B cell (primary cell): ENCODE results near the gene CACNB4. TPM values are rescaled to one million over a fixed set of nuclear protein-coding genes. Genes with fewer than 3 reads are reported as not detected.
"Not testable (repeated sequence)": the region's sequence is repeated elsewhere in the genome, so short reads cannot be mapped to it uniquely, and the experiment has no call there.

ENCODE experiments used
- ATAC-seq: fragments of 200-7000 bp; cut with Tn5 transposase; one replicate; pipeline ENCODE4 v1.10.0; 2021; ENCODE audit warnings: low read depth, mild to moderate bottlenecking, moderate number of reproducible peaks, moderate library complexity
- CTCF ChIA-PET: fragments of 350-600 bp; sonication (Branson Sonifier 250); formaldehyde crosslinking; loops from one replicate; lab custom pipeline; 2021; ENCODE audit warnings: antibody characterized with exemption, inconsistent platforms; lab: Charles Lee
- POLR2A ChIA-PET: fragments of 350-600 bp; sonication (Branson Sonifier 250); formaldehyde crosslinking; loops from one replicate; lab custom pipeline; 2021; ENCODE audit warnings: antibody characterized with exemption; lab: Charles Lee
- DNase-seq: peaks from one replicate; pipeline ENCODE4 v3.0.0; 2013
- H2AFZ ChIP-seq: 2 replicates; pipeline ENCODE4 v1.6.1; 2012; ENCODE audit warnings: mild to moderate bottlenecking, low read depth, low read length; ENCODE audit not compliant: insufficient read depth, poor library complexity, severe bottlenecking
- H3K27ac ChIP-seq, 2 donors: 1 replicate in 1 of 2; 2 replicates in 1 of 2; pipeline ENCODE4 v1.5.1; 2012 to 2013; ENCODE audit warnings: low read length in 2 of 2, mild to moderate bottlenecking in 2 of 2, moderate library complexity in 1 of 2
- H3K27me3 ChIP-seq, 4 experiments: fragments of 200-600 bp in 1 of 4; sonication (generic) in 1 of 4; replicated peaks in 1 of 4; 1 replicate in 2 of 4; 2 replicates in 2 of 4; pipeline versions ENCODE4 v1.6.1 to v1.7.0; 2013 to 2016; ENCODE audit warnings: low read length in 3 of 4, mild to moderate bottlenecking in 2 of 4, mixed read lengths in 1 of 4, moderate library complexity in 1 of 4; ENCODE audit not compliant: insufficient read depth in 4 of 4, control insufficient read depth in 3 of 4; ENCODE audit errors: control extremely low read depth in 1 of 4
- H3K36me3 ChIP-seq, 2 experiments: replicated peaks in 1 of 2; 1 replicate in 1 of 2; 2 replicates in 1 of 2; pipeline versions ENCODE4 v1.6.1 to v1.7.1; 2013; ENCODE audit warnings: low read length in 1 of 2; ENCODE audit not compliant: insufficient read depth in 2 of 2, control insufficient read depth in 1 of 2; ENCODE audit errors: control extremely low read depth in 1 of 2, extremely low read depth in 1 of 2
- H3K4me1 ChIP-seq, 2 donors: fragments of 200-600 bp in 1 of 2; sonication (generic) in 1 of 2; 1 replicate in 1 of 2; 2 replicates in 1 of 2; pipeline versions ENCODE4 v1.5.1 to v1.6.1; 2013 to 2017; ENCODE audit warnings: low read length in 2 of 2; ENCODE audit not compliant: control insufficient read depth in 2 of 2, insufficient read depth in 2 of 2
- H3K4me2 ChIP-seq: replicated peaks from 2 replicates; pipeline ENCODE3; 2012; ENCODE audit warnings: mild to moderate bottlenecking, low read depth, low read length; ENCODE audit not compliant: poor library complexity, severe bottlenecking
- H3K4me3 ChIP-seq, 5 experiments: fragments of 200-600 bp in 1 of 5; sonication (generic) in 1 of 5; 1 replicate in 3 of 5; 2 replicates in 2 of 5; pipeline versions ENCODE4 v1.5.1 to v1.7.0; 2011 to 2016; ENCODE audit warnings: low read length in 4 of 5, mild to moderate bottlenecking in 4 of 5, low read depth in 2 of 5, control low read depth in 1 of 5, moderate library complexity in 1 of 5; ENCODE audit not compliant: insufficient read depth in 1 of 5; ENCODE audit errors: control extremely low read depth in 1 of 5, extremely low read depth in 1 of 5
- H3K79me2 ChIP-seq: fragments of 200-600 bp; sonication (generic); one replicate; pipeline ENCODE4 v1.6.0; 2016; ENCODE audit warnings: low read length; ENCODE audit not compliant: control insufficient read depth, insufficient read depth
- H3K9ac ChIP-seq: fragments of 200-600 bp; sonication (generic); 2 replicates; pipeline ENCODE4 v1.6.1; 2017; ENCODE audit warnings: mild to moderate bottlenecking, low read length, moderate library complexity
- H3K9me3 ChIP-seq, 3 donors: one replicate each; pipeline versions ENCODE4 v1.6.1 to v1.7.1; 2013; ENCODE audit warnings: low read length in 2 of 3; ENCODE audit not compliant: control insufficient read depth in 2 of 3, insufficient read depth in 1 of 3; ENCODE audit errors: control extremely low read depth in 1 of 3
- H4K20me1 ChIP-seq: 2 replicates; pipeline ENCODE4 v1.6.0; 2012; ENCODE audit warnings: mild to moderate bottlenecking, low read length; ENCODE audit not compliant: insufficient read depth, control insufficient read depth, poor library complexity, severe bottlenecking
- H3K27ac Mint-ChIP-seq: one replicate; pipeline ENCODE4 v1.8.0; 2021; ENCODE audit warnings: mixed read lengths
- H3K27me3 Mint-ChIP-seq: one replicate; pipeline ENCODE4 v1.8.0; 2021; ENCODE audit warnings: mixed read lengths
- H3K4me1 Mint-ChIP-seq: one replicate; pipeline ENCODE4 v1.8.0; 2021; ENCODE audit warnings: mixed read lengths
- H3K4me3 Mint-ChIP-seq: one replicate; pipeline ENCODE4 v1.8.0; 2021; ENCODE audit warnings: mixed read lengths
- H3K9me3 Mint-ChIP-seq: one replicate; pipeline ENCODE4 v1.8.0; 2022; ENCODE audit warnings: mixed read lengths; ENCODE audit not compliant: insufficient read depth
- EZH2 ChIP-seq: IDR thresholded peaks from 2 replicates; pipeline ENCODE4 v1.6.1; 2012; ENCODE audit warnings: borderline replicate concordance, low read depth, mild to moderate bottlenecking, moderate library complexity, low read length; ENCODE audit not compliant: insufficient read depth, poor library complexity, severe bottlenecking
- WGBS: methylation state at CpG from one replicate; pipeline ENCODE4 v1.1.5; 2013; ENCODE audit warnings: missing lambda C conversion rate; ENCODE audit not compliant: insufficient coverage; 5-methylcytosine and 5-hydroxymethylcytosine counted together
- intact Hi-C: fragments of 100-400 bp; cut with micrococcal nuclease; formaldehyde crosslinking; loops from one replicate; pipeline ENCODE4 v1.10.0; 2022
- polyA plus RNA-seq: library from polyadenylated mRNA; depleted of rRNA; stranded (reverse); fragments of >200 nt; gene quantifications from 2 replicates; pipeline ENCODE4 v1.2.3, GENCODE V29; 2012
- total RNA-seq, 2 donors: library from RNA; stranded (reverse); fragments of 120-200 nt in 1 of 2; gene quantifications; 1 replicate in 1 of 2; 2 replicates in 1 of 2; pipeline versions ENCODE4 v1.2.3 to v1.2.4, GENCODE V29; 2013 to 2022
- TF ChIP-seq, protein P1 (sequence below): fragments of 200-600 bp; IDR thresholded peaks from one replicate; pipeline ENCODE4 v1.8.0; 2022; ENCODE audit warnings: antibody characterized with exemption, mild to moderate bottlenecking

Gene CACNB4
- total and polyA plus RNA-seq, 2 donors (not counting 1 experiment from before 2014, with no cell fraction given), result 0.12 to 1.4 TPM

DNA sequence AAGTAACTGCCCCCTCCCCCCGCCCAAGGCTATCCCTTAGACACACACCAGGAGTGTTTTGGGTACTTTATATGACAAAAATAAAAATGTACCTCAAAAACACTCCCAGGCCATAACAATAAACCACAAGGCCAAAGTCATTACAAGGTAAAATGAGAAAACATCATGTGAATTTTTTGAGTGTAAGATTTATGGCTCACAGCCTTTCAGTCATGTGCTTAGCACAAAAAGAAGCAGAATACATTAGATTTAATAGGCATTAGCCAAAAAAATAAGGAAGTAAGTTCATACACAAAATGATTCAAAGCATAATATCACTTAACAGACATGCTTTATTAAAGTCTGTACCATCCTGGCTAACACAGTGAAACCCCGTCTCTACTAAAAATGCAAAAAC lies 103.7 kb downstream of the CACNB4 start:
- DNase-seq (no peak), ATAC-seq (no peak)
- no peak overlapping the region for H3K4me3 Mint-ChIP-seq
- POLR2A ChIA-PET, result no interaction called here
- CTCF ChIA-PET, result interaction anchor here (1.1 to 1.8 kb wide), 2 partner anchors 9 to 30 kb away, joined by 3 to 4 read pairs; no protein-coding TSS in a partner anchor
- no peak overlapping the region for H3K9ac ChIP-seq
- no peaks in the 10 kb centered on the region for H4K20me1 ChIP-seq
- H3K4me3 ChIP-seq, result no peak overlapping the region
- H3K27me3 Mint-ChIP-seq, result peaks cover 15% of the 10 kb centered on the region
- H3K79me2 ChIP-seq, result no peaks in the 10 kb centered on the region
- TF ChIP-seq, protein P1, sequence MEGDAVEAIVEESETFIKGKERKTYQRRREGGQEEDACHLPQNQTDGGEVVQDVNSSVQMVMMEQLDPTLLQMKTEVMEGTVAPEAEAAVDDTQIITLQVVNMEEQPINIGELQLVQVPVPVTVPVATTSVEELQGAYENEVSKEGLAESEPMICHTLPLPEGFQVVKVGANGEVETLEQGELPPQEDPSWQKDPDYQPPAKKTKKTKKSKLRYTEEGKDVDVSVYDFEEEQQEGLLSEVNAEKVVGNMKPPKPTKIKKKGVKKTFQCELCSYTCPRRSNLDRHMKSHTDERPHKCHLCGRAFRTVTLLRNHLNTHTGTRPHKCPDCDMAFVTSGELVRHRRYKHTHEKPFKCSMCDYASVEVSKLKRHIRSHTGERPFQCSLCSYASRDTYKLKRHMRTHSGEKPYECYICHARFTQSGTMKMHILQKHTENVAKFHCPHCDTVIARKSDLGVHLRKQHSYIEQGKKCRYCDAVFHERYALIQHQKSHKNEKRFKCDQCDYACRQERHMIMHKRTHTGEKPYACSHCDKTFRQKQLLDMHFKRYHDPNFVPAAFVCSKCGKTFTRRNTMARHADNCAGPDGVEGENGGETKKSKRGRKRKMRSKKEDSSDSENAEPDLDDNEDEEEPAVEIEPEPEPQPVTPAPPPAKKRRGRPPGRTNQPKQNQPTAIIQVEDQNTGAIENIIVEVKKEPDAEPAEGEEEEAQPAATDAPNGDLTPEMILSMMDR, result no peak
- no peak for TF ChIP-seq EZH2
- H3K27ac Mint-ChIP-seq, result no peak overlapping the region
- no peaks in the 10 kb centered on the region for H3K4me1 Mint-ChIP-seq
- WGBS, result 83% methylated on average over 1 of the region's 2 CpGs
- H3K9me3 Mint-ChIP-seq, result no peaks in the 10 kb centered on the region
- no peak overlapping the region for H3K27ac ChIP-seq
- no peaks in the 10 kb centered on the region for H3K36me3 ChIP-seq
- no peak overlapping the region for H2AFZ ChIP-seq
- no peak overlapping the region for H3K4me2 ChIP-seq
- no peaks in the 10 kb centered on the region for H3K4me1 ChIP-seq
- no peaks in the 10 kb centered on the region for H3K27me3 ChIP-seq
- intact Hi-C loops, result no loop called here
- H3K9me3 ChIP-seq, result no peaks in the 10 kb centered on the region

DNA sequence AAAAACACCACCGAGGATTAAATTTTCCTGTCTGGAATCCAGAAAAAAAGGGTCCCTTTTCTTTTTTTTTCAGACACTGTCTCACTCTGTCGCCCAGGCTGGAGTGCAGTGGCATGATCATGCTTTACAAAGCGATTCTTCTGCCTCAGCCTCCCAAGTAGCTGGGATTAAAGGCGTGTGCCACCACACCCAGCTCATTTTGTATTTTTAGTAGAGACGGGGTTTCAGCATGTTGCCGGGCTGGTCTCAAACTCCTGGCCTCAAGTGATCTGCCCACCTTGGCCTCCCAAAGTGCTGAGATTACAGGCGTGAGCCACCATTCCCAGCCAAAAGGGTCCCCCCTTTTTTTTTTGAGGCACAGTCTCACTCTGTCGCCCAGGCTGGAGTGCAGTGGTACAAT lies 104.7 kb downstream of the CACNB4 start:
- H3K4me1 ChIP-seq, H3K27ac Mint-ChIP-seq, H3K9me3 ChIP-seq, H3K4me2 ChIP-seq, H3K36me3 ChIP-seq, ATAC-seq, H4K20me1 ChIP-seq, H3K4me3 Mint-ChIP-seq, H3K27me3 ChIP-seq, H3K9me3 Mint-ChIP-seq, H3K4me1 Mint-ChIP-seq, H3K27ac ChIP-seq, H3K79me2 ChIP-seq, DNase-seq, H3K4me3 ChIP-seq, intact Hi-C loops, H2AFZ ChIP-seq, H3K9ac ChIP-seq, POLR2A ChIA-PET: not testable (repeated sequence)
- H3K27me3 Mint-ChIP-seq, result peaks cover 15% of the 10 kb centered on the region
- CTCF ChIA-PET, result interaction anchor here (0.9 kb wide), 1 partner anchor 32 kb away, joined by 3 read pairs; no protein-coding TSS in a partner anchor
- 97% methylated on average over 8 of the region's 8 CpGs for WGBS
